ENCODE measurements around the gene STK32A.
"Not testable (repeated sequence)": the region's sequence is repeated elsewhere in the genome, so short reads cannot be mapped to it uniquely, and the experiment has no call there.

The STK32A gene

GRCh38 chr5:147361441-147362175, 126.8 kb downstream of the STK32A start:
- no peak overlapping the region for H3K9ac ChIP-seq (ENCODE audit: low read depth in 1 of 2, low read length in 2 of 2)
- H3K4me3 ChIP-seq (ENCODE audit: low read length in 2 of 2) = no peak overlapping the region
- no peaks in the 10 kb centered on the region for H3K36me3 ChIP-seq (ENCODE audit: control insufficient read depth in 2 of 2, insufficient read depth in 2 of 2, low read length in 2 of 2)
- H3K4me1 ChIP-seq (ENCODE audit: control insufficient read depth in 2 of 2, insufficient read depth in 2 of 2, low read length in 2 of 2) = no peaks in the 10 kb centered on the region
- no peaks in the 10 kb centered on the region for H3K27me3 ChIP-seq (ENCODE audit: control insufficient read depth in 2 of 2, insufficient read depth in 2 of 2, low read length in 2 of 2)
- no peaks in the 10 kb centered on the region for H3K9me3 ChIP-seq (ENCODE audit: control insufficient read depth in 2 of 2, low read length in 2 of 2)
- no peak overlapping the region for H3K27ac ChIP-seq (ENCODE audit: low read depth in 2 of 2, low read length in 2 of 2)

GRCh38 chr5:147367381-147367780, 132.6 kb downstream of the STK32A start:
- H3K9ac ChIP-seq (ENCODE audit: low read depth in 1 of 2, low read length in 2 of 2); H3K9me3 ChIP-seq (ENCODE audit: control insufficient read depth in 2 of 2, low read length in 2 of 2); H3K4me3 ChIP-seq (ENCODE audit: low read length in 2 of 2); H3K27ac ChIP-seq (ENCODE audit: low read depth in 2 of 2, low read length in 2 of 2); H3K27me3 ChIP-seq (ENCODE audit: control insufficient read depth in 2 of 2, insufficient read depth in 2 of 2, low read length in 2 of 2); H3K4me1 ChIP-seq (ENCODE audit: control insufficient read depth in 2 of 2, insufficient read depth in 2 of 2, low read length in 2 of 2); H3K36me3 ChIP-seq (ENCODE audit: control insufficient read depth in 2 of 2, insufficient read depth in 2 of 2, low read length in 2 of 2): not testable (repeated sequence)

GRCh38 chr5:147369742-147370374, 135.0 kb downstream of the STK32A start:
- Histone ChIP-seq H3K4me1 (ENCODE audit: control insufficient read depth in 2 of 2, insufficient read depth in 2 of 2, low read length in 2 of 2) (no peaks in the 10 kb centered on the region), H3K27ac (ENCODE audit: low read depth in 2 of 2, low read length in 2 of 2) (no peak overlapping the region), H3K27me3 (ENCODE audit: control insufficient read depth in 2 of 2, insufficient read depth in 2 of 2, low read length in 2 of 2) (no peaks in the 10 kb centered on the region), H3K9me3 (ENCODE audit: control insufficient read depth in 2 of 2, low read length in 2 of 2) (no peaks in the 10 kb centered on the region), H3K4me3 (ENCODE audit: low read length in 2 of 2) (no peak overlapping the region), H3K9ac (ENCODE audit: low read depth in 1 of 2, low read length in 2 of 2) (no peak overlapping the region), H3K36me3 (ENCODE audit: control insufficient read depth in 2 of 2, insufficient read depth in 2 of 2, low read length in 2 of 2) (no peaks in the 10 kb centered on the region)

GRCh38 chr5:147371290-147371689, 136.5 kb downstream of the STK32A start:
- H3K4me1 ChIP-seq (ENCODE audit: control insufficient read depth in 2 of 2, insufficient read depth in 2 of 2, low read length in 2 of 2) = no peaks in the 10 kb centered on the region
- no peak overlapping the region for H3K27ac ChIP-seq (ENCODE audit: low read depth in 2 of 2, low read length in 2 of 2)
- no peaks in the 10 kb centered on the region for H3K36me3 ChIP-seq (ENCODE audit: control insufficient read depth in 2 of 2, insufficient read depth in 2 of 2, low read length in 2 of 2)
- no peaks in the 10 kb centered on the region for H3K9me3 ChIP-seq (ENCODE audit: control insufficient read depth in 2 of 2, low read length in 2 of 2)
- H3K4me3 ChIP-seq (ENCODE audit: low read length in 2 of 2) = no peak overlapping the region
- H3K27me3 ChIP-seq (ENCODE audit: control insufficient read depth in 2 of 2, insufficient read depth in 2 of 2, low read length in 2 of 2) = no peaks in the 10 kb centered on the region
- H3K9ac ChIP-seq (ENCODE audit: low read depth in 1 of 2, low read length in 2 of 2) = no peak overlapping the region

GRCh38 chr5:147372191-147372590, 137.4 kb downstream of the STK32A start:
- no peaks in the 10 kb centered on the region for H3K9me3 ChIP-seq (ENCODE audit: control insufficient read depth in 2 of 2, low read length in 2 of 2)
- H3K27ac ChIP-seq (ENCODE audit: low read depth in 2 of 2, low read length in 2 of 2) = no peak overlapping the region

GRCh38 chr5:147373328-147373727, 138.5 kb downstream of the STK32A start:
- H3K9me3 ChIP-seq (ENCODE audit: control insufficient read depth in 2 of 2, low read length in 2 of 2) = no peaks in the 10 kb centered on the region

More at GRCh38 chr5:147372191-147372590, 137.4 kb downstream of the STK32A start:
- Histone ChIP-seq H3K9ac (ENCODE audit: low read depth in 1 of 2, low read length in 2 of 2) (no peak overlapping the region), H3K4me3 (ENCODE audit: low read length in 2 of 2) (no peak overlapping the region), H3K27me3 (ENCODE audit: control insufficient read depth in 2 of 2, insufficient read depth in 2 of 2, low read length in 2 of 2) (no peaks in the 10 kb centered on the region), H3K4me1 (ENCODE audit: control insufficient read depth in 2 of 2, insufficient read depth in 2 of 2, low read length in 2 of 2) (no peaks in the 10 kb centered on the region), H3K36me3 (ENCODE audit: control insufficient read depth in 2 of 2, insufficient read depth in 2 of 2, low read length in 2 of 2) (no peaks in the 10 kb centered on the region)

GRCh38 chr5:147375151-147375550, 140.3 kb downstream of the STK32A start:
- Histone ChIP-seq H3K4me1 (ENCODE audit: control insufficient read depth in 2 of 2, insufficient read depth in 2 of 2, low read length in 2 of 2) (no peaks in the 10 kb centered on the region), H3K36me3 (ENCODE audit: control insufficient read depth in 2 of 2, insufficient read depth in 2 of 2, low read length in 2 of 2) (no peaks in the 10 kb centered on the region), H3K9me3 (ENCODE audit: control insufficient read depth in 2 of 2, low read length in 2 of 2) (peaks cover 0 to 2% of the 10 kb centered on the region in 2 donors), H3K9ac (ENCODE audit: low read depth in 1 of 2, low read length in 2 of 2) (no peak overlapping the region), H3K27ac (ENCODE audit: low read depth in 2 of 2, low read length in 2 of 2) (no peak overlapping the region), H3K27me3 (ENCODE audit: control insufficient read depth in 2 of 2, insufficient read depth in 2 of 2, low read length in 2 of 2) (no peaks in the 10 kb centered on the region), H3K4me3 (ENCODE audit: low read length in 2 of 2) (no peak overlapping the region)

More at GRCh38 chr5:147373328-147373727, 138.5 kb downstream of the STK32A start:
- Histone ChIP-seq H3K9ac (ENCODE audit: low read depth in 1 of 2, low read length in 2 of 2) (no peak overlapping the region), H3K36me3 (ENCODE audit: control insufficient read depth in 2 of 2, insufficient read depth in 2 of 2, low read length in 2 of 2) (no peaks in the 10 kb centered on the region), H3K4me1 (ENCODE audit: control insufficient read depth in 2 of 2, insufficient read depth in 2 of 2, low read length in 2 of 2) (no peaks in the 10 kb centered on the region), H3K27me3 (ENCODE audit: control insufficient read depth in 2 of 2, insufficient read depth in 2 of 2, low read length in 2 of 2) (no peaks in the 10 kb centered on the region), H3K4me3 (ENCODE audit: low read length in 2 of 2) (no peak overlapping the region), H3K27ac (ENCODE audit: low read depth in 2 of 2, low read length in 2 of 2) (no peak overlapping the region)

- Histone ChIP-seq H3K27me3 (ENCODE audit: control insufficient read depth in 2 of 2, insufficient read depth in 2 of 2, low read length in 2 of 2) (no peaks in the 10 kb centered on the region), H3K27ac (ENCODE audit: low read depth in 2 of 2, low read length in 2 of 2) (no peak overlapping the region), H3K9ac (ENCODE audit: low read depth in 1 of 2, low read length in 2 of 2) (no peak overlapping the region), H3K4me1 (ENCODE audit: control insufficient read depth in 2 of 2, insufficient read depth in 2 of 2, low read length in 2 of 2) (no peaks in the 10 kb centered on the region), H3K36me3 (ENCODE audit: control insufficient read depth in 2 of 2, insufficient read depth in 2 of 2, low read length in 2 of 2) (no peaks in the 10 kb centered on the region), H3K4me3 (ENCODE audit: low read length in 2 of 2) (no peak overlapping the region), H3K9me3 (ENCODE audit: control insufficient read depth in 2 of 2, low read length in 2 of 2) (peaks cover 0 to 2% of the 10 kb centered on the region in 2 donors)
These were observed 142.9 kb downstream of the STK32A start for GRCh38 chr5:147377682-147378081.

- no peak overlapping the region for H3K27ac ChIP-seq (ENCODE audit: low read depth in 2 of 2, low read length in 2 of 2)
- no peak overlapping the region for H3K9ac ChIP-seq (ENCODE audit: low read depth in 1 of 2, low read length in 2 of 2)
- no peaks in the 10 kb centered on the region for H3K27me3 ChIP-seq (ENCODE audit: control insufficient read depth in 2 of 2, insufficient read depth in 2 of 2, low read length in 2 of 2)
- no peaks in the 10 kb centered on the region for H3K36me3 ChIP-seq (ENCODE audit: control insufficient read depth in 2 of 2, insufficient read depth in 2 of 2, low read length in 2 of 2)
- peaks cover 0 to 2% of the 10 kb centered on the region in 2 donors for H3K9me3 ChIP-seq (ENCODE audit: control insufficient read depth in 2 of 2, low read length in 2 of 2)
- H3K4me3 ChIP-seq (ENCODE audit: low read length in 2 of 2) = no peak overlapping the region
- no peaks in the 10 kb centered on the region for H3K4me1 ChIP-seq (ENCODE audit: control insufficient read depth in 2 of 2, insufficient read depth in 2 of 2, low read length in 2 of 2)
These were observed 146.7 kb downstream of the STK32A start for GRCh38 chr5:147381555-147381954.

GRCh38 chr5:147382776-147383175, 147.9 kb downstream of the STK32A start:
- H3K27ac ChIP-seq (ENCODE audit: low read depth in 2 of 2, low read length in 2 of 2) = no peak overlapping the region
- peak overlapping the region in 1 of 2 donors; percentile 35 for H3K4me3 ChIP-seq (ENCODE audit: low read length in 2 of 2)
- peaks cover 0 to 2% of the 10 kb centered on the region in 2 donors for H3K9me3 ChIP-seq (ENCODE audit: control insufficient read depth in 2 of 2, low read length in 2 of 2)
- no peaks in the 10 kb centered on the region for H3K36me3 ChIP-seq (ENCODE audit: control insufficient read depth in 2 of 2, insufficient read depth in 2 of 2, low read length in 2 of 2)
- no peak overlapping the region for H3K9ac ChIP-seq (ENCODE audit: low read depth in 1 of 2, low read length in 2 of 2)
- H3K4me1 ChIP-seq (ENCODE audit: control insufficient read depth in 2 of 2, insufficient read depth in 2 of 2, low read length in 2 of 2) = no peaks in the 10 kb centered on the region
- no peaks in the 10 kb centered on the region for H3K27me3 ChIP-seq (ENCODE audit: control insufficient read depth in 2 of 2, insufficient read depth in 2 of 2, low read length in 2 of 2)

Data from mucosa of rectum (tissue), 2 donors.